ELF-1 (cell line): ENCODE measurements around the gene SLC27A6.
A peak's percentile ranks its signal among the peaks of the same experiment; 100 is the strongest.
"Not testable (repeated sequence)": the region's sequence is repeated elsewhere in the genome, so short reads cannot be mapped to it uniquely, and the experiment has no call there.

Experiments used
- DNase-seq: peaks from one replicate; pipeline ENCODE4 v3.0.0-alpha.2; 2016; ENCODE audit warnings: low read depth, low spot score

Gene SLC27A6, protein sequence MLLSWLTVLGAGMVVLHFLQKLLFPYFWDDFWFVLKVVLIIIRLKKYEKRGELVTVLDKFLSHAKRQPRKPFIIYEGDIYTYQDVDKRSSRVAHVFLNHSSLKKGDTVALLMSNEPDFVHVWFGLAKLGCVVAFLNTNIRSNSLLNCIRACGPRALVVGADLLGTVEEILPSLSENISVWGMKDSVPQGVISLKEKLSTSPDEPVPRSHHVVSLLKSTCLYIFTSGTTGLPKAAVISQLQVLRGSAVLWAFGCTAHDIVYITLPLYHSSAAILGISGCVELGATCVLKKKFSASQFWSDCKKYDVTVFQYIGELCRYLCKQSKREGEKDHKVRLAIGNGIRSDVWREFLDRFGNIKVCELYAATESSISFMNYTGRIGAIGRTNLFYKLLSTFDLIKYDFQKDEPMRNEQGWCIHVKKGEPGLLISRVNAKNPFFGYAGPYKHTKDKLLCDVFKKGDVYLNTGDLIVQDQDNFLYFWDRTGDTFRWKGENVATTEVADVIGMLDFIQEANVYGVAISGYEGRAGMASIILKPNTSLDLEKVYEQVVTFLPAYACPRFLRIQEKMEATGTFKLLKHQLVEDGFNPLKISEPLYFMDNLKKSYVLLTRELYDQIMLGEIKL

GRCh38 chr5:128965011-128965637 is at the start of gene SLC27A6:
Gene SLC27A6, plus strand, starts transcription at chr5:128965488. Its CDS starts 650 bp downstream, at chr5:128966138.
- peak; percentile 58 for DNase-seq

DNA sequence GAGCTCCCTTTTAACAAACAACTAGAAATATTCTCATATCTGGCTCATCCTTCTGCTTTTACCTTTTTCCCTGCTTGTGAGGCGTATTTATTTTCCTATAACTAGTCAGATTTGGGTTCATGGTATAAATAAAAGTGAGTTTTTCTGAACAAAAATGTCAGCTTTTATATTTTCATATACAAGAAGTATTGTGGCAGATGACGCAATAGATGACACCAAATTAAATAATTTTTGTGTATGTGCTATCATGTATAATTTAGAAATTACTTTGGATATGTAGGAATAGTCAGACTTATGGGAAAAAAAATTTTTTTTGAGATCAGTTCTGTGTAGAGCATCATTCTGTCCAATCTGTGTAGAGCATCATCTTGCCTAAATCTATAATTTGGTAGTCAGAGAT is 45.7 kb upstream of the SLC27A6 start:
- DNase-seq, result no peak

DNA sequence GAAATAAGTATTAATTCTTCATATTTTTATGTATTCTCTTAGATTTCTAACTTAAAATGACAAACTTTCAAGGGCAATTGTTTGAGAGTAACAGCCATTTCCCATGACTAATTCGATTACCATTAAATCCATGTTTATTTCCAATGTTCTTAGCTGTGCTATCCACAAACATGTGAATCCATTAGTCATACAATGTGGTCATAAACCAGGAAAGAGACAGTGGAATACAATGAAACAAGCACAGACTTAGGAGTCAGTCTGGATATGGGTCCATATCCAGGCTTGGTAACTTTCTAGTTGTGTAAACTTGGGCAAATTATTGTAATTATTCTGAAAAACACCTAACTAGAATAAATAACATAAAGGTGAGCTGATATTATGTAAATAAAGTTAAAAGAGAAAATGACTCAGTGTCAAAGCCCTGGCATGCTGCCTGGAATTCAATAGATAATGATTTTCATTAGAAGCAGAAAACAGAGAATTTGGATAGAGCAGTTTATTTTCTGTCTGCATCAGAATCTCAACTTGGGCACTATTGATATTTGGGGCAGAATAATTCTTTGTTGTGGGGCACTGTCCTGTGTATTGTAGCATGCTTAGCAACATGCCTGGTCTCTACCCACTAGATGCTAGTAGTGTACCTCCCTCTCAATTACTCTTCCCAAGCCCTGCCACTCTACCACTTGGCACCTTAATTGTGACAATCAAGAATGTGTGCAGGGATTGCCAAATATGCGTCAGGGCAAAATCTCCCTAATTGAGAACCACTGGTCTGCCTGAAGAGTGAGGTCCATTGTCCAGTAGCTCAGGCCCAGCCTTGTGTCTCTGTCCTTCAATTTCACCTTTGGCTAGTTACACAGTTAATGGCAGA is 44.7 kb upstream of the SLC27A6 start:
- DNase-seq, result no peak

- DNase-seq, result no peak
Observed at GRCh38 chr5:128924299-128924698, 41.0 kb upstream of the SLC27A6 start.

DNA sequence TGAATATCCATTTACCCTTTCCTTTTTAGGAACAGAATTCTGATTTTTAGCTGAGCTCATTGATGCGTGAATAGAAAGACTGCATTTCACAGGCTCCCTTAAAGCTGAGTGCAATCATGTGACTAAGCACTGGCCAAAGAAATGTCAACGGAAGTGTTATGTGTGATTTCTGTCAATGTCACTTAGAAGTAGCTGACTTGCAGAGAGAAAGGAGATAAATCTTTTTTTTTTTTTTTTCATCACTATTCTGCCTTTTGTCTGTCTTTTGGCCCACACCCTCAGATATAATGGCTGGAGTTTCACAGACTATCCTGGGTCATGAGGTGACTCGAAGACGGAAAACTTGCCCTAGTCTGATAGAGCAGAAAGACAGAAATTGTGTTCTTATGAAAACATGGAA is 39.3 kb upstream of the SLC27A6 start:
- DNase-seq, result no peak

GRCh38 chr5:128927644-128928043 is 37.6 kb upstream of the SLC27A6 start:
- DNase-seq, result no peak

DNA sequence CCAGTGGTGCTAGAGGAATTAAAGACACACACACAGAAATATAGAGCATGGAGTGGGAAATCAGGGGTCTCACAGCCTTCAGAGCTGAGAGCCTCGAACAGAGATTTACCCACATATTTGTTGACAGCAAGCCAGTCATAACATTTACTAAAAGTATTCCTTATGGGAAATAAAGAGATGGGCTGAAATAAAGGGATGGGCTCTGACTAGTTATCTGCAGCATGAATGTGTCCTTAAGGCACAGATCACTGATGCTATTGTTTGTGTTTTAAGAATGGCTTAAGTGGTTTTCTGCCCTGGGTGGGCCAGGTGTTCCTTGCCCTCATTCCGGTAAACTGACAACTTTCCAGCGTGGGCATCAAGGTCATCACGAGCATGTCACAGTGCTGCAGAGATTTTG is 33.1 kb upstream of the SLC27A6 start:
- DNase-seq, result not testable (repeated sequence)

DNA sequence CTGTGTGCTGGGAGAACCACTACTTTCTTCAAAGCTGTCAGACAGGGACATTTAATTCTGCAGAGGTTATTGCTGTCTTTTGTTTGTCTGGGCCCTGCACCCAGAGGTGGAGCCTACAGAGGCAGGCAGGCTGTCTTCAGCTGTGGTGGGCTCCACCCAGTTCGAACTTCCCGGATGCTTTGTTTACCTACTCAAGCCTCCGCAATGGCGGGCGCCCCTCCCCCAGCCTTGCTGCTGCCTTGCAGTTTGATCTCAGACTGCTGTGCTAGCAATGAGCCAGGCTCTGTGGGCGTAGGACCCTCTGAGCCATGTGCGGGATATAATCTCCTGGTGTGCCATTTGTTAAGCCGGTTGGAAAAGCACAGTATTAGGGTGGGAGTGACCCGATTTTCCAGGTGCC is 22.2 kb upstream of the SLC27A6 start:
- DNase-seq, result not testable (repeated sequence)

- DNase-seq, result peak; percentile 36
Observed at GRCh38 chr5:128949847-128950546, 15.3 kb upstream of the SLC27A6 start.

- not testable (repeated sequence) for DNase-seq
Observed at GRCh38 chr5:128951301-128951700, 14.0 kb upstream of the SLC27A6 start.

GRCh38 chr5:128956164-128956563 is 9.1 kb upstream of the SLC27A6 start:
- DNase-seq, result no peak

DNA sequence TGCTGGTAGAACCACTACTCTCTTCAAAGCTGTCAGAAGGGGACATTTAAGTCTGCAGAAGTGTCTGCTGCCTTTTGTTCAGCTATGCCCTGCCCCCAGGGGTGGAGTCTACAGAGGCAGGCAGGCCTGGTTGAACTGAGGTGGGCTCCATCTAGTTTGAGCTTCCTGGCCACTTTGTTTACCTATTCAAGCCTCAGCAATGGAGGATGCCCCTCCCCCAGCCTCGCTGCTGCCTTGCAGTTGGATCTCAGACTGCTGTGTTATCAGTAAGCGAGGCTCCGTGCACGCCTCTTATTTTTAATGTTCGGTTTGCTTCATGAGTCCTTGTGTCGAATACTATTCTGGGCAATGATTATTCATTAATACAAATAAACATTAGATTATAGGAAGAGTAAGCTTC is 3.1 kb upstream of the SLC27A6 start:
- peak; percentile 36 for DNase-seq

DNA sequence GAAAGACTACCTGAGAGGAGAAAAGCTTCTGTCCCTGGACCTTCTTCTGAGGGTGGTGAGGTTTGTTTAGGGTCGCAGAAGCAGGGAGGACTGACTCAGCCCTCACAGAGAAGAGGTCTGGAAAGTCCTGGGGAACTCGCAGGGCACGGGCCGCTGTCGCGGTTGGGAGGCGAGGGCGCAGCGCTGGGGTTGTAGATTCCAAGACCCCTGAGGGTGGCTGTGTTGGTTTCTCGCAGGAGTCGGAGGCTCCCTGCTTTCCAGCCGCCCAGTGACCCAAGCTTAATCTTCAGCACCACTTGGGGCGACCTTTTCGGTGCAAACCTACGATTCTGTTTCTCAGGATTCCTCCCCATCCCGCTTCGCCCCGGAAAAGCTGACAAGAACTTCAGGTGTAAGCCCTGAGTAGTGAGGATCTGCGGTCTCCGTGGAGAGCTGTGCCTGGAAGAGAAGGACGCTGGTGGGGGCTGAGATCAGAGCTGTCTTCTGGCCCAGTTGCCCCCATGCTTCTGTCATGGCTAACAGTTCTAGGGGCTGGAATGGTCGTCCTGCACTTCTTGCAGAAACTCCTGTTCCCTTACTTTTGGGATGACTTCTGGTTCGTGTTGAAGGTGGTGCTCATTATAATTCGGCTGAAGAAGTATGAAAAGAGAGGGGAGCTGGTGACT is 482 bp downstream of the SLC27A6 start:
- DNase-seq, result peak; percentile 43

DNA sequence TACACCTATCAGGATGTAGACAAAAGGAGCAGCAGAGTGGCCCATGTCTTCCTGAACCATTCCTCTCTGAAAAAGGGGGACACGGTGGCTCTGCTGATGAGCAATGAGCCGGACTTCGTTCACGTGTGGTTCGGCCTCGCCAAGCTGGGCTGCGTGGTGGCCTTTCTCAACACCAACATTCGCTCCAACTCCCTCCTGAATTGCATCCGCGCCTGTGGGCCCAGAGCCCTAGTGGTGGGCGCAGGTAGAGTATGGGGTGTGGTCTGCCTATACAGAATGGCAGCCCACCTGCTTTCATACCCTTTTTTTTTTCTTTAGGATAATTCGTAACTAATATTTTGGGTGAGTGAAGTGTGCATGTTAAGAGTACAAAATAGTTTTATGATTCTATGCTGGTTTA is 1.1 kb downstream of the SLC27A6 start:
- peak; percentile 9 for DNase-seq

- no peak for DNase-seq
Observed at GRCh38 chr5:128966846-128967245, 1.6 kb downstream of the SLC27A6 start.

GRCh38 chr5:128973244-128973643 is 8.0 kb downstream of the SLC27A6 start:
- no peak for DNase-seq

DNA sequence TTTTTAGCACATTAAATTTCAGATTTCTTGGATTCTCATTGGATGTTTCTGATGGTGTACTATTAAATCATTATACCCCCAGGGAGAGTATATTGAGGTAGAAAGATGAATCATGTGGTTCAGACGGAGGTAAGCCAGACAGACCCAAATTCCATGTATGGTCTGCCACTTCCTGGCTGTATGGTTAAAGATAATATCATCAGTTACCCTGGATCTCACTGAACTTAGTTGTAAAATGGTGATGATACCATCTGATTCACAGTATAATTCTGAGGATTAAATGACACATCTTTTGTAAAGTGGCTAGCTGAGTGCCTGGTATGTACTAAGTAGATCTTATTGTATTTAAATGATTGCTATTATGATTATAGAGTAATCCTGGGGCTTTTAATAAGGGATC is 9.3 kb downstream of the SLC27A6 start:
- DNase-seq, result no peak

- DNase-seq, result no peak
Observed at GRCh38 chr5:128979761-128980160, 14.5 kb downstream of the SLC27A6 start.

- DNase-seq, result no peak
Observed at GRCh38 chr5:128980917-128981316, 15.6 kb downstream of the SLC27A6 start.

DNA sequence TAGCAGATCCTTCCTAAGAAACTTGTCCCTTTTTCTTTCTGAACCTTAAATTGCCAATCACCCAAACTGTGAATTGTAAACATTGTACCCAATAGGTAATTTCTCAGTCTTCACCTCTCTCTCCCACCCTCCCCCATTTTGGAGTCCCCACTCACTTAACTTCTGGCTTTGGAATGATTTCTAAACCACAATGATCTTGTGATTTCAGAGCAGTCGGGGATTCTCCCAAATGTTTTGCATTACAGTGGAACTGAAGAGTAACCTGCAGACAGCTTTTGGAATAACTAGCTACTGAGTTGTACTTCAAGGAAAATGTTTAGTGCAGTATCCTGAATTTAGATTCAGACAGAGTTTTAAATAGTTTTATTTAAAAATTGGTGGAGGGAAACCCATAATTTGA is 19.2 kb downstream of the SLC27A6 start:
- DNase-seq, result no peak

DNA sequence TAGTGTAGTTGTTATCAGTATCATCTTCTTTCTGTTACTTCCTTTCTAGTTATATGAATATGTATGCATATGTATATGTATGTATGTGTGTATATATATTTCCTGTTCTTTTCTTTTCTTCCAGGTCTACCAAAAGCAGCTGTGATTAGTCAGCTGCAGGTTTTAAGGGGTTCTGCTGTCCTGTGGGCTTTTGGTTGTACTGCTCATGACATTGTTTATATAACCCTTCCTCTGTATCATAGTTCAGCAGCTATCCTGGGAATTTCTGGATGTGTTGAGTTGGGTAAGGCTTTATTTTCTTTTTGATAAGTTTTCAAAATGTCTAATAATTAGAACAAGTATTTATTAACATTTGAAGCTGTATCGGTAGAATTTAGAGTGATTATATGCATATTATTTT is 23.2 kb downstream of the SLC27A6 start:
- no peak for DNase-seq
